Stimulated activated CD4-positive, alpha-beta T cell treated with anti-CD3 and anti-CD28 coated beads, Interleukin-1b, Interleukin-23, amount 100 ng/mL, for 24 hours (primary cell): ENCODE results near the gene PDZD2.
"Not testable (repeated sequence)": the region's sequence is repeated elsewhere in the genome, so short reads cannot be mapped to it uniquely, and the experiment has no call there.

Experiments
- DNase-seq, 4 experiments: peaks; one replicate each; pipeline ENCODE4 v3.0.0-alpha.2; 2020; ENCODE audit warnings: low read depth in 4 of 4, low spot score in 1 of 4

Gene PDZD2

DNA sequence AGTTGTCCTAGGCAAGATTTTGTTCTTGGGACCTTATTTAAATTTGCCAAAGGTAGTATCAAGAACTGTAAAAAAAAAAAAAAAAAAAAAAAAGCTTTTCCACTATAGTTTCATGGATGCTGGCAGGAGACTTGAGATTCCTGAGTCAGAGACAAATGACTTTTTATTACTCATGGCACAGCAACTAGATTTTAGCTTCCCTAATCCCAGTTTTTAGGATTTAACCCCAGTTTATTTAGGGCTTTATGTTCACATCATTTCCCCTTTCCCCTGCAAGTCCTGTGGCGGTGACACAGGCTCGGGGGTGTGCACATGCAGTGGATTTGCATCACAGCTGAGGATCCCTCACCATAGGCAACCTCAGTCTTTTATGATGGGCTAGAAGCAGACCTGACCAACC, 390.3 kb downstream of the PDZD2 start:
- DNase-seq = no peak

DNA sequence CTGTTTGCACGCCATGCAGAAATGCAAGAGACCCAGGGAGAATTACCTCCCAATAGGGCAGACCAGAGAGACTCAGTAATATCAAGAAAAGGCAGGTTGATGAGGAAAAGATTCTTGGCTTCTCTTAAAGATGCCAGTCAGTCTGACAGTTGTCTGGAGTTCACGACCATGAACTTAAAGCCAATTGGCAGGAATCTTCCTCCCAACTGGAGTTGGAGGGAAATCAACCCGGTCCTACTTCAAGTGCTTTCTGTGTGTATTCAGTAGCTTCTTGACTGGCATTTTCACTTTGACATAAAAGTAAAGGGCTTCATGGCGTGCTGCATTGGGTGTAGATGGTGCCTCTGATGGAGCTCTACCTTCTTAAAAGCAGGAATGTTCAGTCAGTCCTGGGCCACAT, 390.9 kb downstream of the PDZD2 start:
- no peak for DNase-seq

DNA sequence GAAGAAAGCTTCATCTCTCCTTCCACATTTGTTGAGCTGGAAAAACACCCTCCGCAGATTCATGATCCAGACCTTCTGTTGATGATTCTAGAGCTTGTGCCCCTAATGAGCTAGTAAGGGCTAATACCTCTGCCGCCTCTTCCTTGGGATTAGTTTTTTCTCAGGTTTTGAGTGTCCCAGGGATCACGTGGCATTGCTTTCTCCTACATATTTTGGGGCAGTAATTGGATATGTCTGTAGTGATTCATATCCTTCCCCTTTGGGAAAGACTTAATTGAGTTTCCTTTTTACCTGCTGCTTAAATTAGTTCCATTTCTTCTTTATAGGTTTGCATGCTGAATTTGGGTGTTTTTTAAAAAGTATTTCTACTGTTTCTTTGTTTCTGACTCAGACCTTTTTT, 391.3 kb downstream of the PDZD2 start:
- DNase-seq = no peak

DNA sequence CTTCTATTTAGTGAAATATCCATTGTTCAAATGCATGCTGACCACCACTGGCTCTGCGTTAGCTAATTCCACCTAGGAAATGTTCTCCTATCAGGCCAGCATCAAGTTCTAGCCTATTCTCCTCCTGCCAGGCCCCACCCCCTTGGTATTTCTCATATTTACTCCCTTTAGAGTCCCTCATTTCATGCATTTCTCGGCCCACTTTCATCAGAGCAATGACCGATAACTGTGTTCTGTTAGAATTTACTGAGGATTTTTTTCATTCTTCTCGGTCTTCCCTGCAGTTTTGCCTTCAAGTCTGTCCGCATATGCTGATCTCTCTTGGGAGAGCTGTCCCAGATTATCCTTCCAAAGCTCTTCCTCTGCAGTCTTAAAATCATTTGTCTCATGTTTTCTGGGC, 391.8 kb downstream of the PDZD2 start:
- no peak for DNase-seq

DNA sequence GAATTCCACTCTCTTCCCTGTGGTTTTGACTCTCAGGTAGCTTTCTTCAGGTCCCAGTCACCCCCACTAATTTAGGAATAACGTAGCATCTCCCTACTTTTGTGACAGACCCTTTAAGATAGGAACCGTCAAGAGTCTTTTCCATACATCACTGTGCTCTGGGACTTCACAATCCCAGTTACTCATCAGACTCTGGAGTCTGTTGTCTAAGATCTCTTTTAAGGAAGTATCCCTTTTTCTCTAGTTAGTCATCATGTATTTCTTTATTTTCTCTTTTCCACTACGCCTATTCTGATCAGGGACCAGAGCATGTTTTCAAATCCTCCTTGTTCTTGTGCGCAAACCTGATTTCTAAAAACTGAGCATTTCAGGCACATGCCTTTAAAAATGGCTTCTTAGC, 392.2 kb downstream of the PDZD2 start:
- DNase-seq = no peak

DNA sequence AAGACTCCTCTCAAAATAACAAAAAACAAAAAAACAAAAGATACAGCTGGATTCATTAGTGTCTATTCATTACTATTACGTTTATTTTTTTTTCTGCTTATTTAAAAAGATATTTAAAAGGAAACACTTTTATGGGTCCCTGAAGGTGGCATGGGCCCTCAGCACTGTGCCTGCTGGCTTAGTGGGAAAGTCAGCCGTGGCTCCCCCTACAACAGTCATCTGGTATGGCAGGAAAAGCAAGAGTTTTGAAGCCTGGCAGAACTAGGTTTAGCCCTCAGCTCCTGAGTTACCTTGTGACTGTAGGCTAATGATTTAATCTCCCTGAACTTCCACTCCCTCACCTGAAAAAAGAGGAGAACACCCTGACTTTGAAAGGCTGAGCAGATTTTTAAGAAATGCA, 399.6 kb downstream of the PDZD2 start:
- no peak for DNase-seq

DNA sequence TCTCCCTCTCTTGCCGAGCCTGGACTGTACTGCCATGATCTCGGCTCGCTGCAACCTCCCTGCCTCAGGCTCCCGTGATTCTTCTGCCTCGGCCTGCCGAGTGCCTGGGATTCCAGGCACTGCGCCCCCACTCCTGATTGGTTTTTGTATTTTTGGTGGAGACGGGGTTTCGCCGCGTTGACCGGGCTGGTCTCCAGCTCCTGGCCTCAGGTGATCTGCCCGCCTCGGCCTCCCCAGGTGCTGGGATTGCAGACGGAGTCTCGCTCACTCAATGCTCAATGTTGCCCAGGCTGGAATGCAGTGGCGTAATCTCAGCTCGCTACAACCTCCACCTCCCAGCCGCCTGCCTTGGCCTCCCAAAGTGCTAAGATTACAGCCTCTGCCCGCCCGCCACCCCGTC, 400.2 kb downstream of the PDZD2 start:
- DNase-seq = not testable (repeated sequence)

DNA sequence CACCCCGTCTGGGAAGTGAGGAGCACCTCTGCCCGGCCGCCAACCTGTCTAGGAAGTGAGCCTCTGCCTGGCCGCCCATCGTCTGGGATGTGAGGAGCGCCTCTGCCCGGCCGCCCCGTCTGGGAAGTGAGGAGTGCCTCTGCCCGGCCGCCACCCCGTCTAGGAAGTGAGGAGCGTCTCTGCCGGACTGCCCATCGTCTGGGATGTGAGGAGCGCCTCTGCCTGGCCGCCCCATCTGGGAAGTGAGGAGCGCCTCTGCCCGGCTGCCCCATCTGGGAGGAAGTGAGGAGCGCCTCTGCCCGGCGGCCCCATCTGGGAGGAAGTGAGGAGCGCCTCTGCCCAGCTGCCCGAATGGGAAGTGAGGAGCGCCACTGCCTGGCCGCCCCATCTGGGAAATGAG, 400.7 kb downstream of the PDZD2 start:
- not testable (repeated sequence) for DNase-seq

DNA sequence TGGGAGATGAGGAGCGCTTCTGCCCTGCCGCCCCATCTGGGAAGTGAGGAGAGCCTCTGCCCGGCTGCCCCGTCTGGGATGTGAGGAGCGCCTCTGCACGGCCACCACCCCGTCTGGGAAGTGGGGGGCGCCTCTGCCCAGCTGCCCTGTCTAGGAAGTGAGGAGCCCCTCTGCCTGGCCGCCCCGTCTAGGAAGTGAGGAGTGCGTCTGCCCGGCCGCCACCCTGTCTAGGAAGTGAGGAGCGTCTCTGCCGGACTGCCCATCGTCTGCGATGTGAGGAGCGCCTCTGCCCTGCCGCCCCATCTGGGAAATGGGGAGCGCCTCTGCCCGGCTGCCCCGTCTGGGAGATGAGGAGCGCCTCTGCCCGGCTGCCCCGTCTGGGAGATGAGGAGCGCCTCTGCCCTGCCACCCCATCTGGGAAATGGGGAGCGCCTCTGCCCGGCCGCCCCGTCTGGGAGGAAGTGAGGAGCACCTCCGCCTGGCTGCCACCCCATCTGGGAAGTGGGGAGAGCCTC, 401.3 kb downstream of the PDZD2 start:
- DNase-seq = not testable (repeated sequence)

DNA sequence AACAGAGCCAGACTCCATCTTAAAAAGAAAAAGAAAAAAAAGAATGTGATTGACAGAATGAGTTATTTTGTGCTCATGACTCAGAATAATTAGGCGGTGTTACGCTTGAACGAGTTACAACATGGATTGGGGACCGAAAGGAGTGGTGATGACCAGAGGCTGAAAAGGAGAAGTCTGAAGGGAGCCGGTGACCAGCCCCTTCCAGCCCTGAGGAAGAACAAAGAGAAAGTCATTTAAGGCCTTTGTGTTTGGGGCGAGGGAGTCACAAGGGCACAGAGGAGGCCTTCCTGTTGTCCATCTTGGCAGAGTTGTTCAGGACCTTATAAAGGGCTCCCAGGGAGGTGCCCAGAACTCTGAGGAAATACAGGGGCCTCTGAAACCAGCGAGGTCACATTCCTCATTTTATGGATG, 403.6 kb downstream of the PDZD2 start:
- no peak for DNase-seq

DNA sequence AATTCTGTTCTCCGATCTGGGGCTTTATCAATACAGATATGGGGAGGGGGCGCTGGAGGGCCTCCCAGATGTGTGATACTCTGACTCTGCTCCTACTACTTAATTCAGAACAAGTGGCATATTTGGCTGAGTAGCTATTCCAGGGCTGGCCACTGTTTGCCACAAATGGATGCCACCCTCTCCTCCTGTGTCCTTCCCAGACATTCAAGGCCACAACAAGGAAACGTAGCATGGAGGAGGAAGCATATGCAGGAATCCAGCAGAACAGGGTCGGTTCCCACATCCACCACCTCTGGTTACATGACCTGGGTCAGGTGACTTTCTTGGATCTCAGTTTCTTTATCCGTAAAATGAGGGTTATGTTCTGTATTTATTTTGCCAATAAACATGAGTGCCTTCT, 404.2 kb downstream of the PDZD2 start:
- DNase-seq = no peak

DNA sequence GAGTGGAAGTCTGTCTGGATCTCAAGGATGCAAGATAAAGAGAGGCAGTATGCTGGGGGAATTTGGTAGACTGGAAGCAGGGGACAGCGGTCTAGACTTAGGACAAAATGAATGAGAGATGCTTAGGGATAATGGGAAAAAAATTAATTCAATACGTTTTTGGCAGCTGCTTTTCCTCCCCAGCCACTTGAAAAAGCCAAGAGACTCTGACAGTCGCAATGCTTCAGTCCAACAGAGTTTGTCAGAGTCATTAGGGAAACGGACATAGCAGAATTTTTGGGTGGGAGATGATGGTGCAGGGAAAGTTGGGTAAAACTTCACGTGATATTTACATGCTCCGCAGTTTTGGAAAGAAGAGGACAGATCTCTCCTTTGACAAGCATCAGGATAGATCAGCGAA, 405.5 kb downstream of the PDZD2 start:
- no peak for DNase-seq

DNA sequence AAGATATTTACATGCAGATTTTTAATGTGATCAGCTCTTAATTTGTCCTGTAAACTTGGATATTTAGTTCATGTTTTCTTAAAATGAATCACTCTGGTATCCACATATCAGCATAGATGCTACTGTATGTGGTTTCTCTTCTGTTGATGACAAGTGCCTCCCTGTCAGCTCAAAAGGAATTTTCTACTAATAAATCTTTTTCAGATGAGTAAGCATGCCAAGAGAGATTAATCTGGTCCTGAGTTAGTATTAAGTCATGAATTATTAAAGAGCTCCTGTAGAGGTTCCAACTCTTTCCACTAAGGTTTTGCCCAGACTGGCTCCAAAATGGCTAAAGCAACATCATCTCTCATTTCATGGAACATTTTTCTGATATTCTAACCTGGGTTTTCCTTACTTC, 406.0 kb downstream of the PDZD2 start:
- DNase-seq = no peak

DNA sequence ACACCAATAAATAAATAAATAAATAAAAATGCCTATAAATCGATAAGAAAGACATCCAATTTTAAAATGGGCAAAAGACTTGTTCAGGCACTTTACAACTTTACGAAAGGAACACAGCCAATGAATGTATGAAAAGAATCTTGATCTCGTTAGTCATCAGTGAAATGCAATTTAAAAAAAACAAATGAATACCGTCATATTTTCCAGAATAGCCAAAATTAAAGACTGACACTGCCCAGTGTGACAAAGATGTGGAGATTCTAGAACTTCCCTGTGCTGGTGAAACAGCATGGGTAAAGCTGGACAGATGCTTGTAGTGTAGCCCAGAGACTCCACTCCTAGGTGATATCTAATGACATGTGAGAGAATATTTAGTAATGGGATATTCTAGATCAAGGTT, 408.1 kb downstream of the PDZD2 start:
- DNase-seq = no peak

DNA sequence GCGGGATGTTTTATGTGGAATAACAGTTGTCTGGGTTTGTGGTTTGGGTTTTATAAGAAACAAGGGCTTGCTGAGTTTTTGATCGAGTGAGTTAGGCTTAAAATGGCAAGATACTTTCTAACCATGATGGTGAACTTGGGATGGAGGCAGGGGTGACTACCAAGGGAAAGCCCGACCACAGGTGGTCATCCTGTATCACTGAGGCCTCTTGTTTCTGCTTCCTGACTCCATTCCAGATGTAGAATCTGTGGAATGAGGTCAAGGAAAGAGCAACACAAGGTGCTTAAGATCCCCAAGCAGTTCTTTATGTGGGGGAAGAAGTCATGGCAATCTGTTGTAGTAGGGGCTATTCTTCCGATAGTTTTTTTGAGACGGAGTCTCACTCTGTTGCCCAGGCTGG, 412.9 kb downstream of the PDZD2 start:
- DNase-seq = no peak

DNA sequence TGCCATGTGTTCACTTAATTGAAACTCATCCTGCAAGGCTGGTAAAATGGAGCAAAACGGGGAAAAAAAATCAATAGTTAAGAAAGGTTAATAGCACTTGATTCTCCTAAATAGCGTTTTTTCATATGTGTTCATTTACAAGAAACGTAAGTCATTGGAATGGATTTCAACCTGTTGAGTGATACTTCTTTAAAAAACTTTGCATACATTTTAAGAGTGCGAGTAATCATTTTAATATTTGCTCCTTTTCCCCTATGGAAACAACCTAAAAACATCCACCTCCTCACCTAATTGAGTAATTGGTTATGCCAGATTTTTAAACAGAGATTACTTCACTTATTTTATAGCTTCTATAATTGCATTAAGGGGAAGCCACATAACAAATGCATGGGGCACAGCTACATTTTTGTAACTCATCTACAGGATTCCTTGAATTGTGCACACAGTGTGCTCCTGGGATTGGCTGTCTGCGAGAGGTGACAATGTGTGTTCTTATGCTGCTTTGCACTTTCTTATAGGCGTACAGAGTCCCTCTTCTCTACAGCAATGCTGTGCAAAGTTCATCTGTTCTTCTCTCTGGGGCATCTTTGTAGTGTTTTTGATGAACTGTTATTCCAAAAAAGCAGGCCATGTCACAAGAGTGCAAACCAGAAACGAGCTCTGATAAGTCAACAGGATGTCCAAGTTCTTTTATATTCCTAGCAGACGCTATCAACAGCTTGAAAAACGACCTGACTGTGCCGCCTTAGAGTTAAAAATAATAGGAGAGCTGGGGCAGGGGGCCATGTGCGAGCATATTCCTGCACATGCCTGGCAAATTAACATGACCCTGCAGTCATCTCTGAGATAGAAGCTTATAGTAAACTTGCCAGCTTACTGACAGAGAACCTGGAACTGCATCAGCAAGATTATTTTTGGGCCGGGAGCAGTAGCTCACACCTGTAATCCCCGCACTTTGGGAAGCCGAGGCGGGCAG, 417.2 kb downstream of the PDZD2 start:
- DNase-seq = no peak

DNA sequence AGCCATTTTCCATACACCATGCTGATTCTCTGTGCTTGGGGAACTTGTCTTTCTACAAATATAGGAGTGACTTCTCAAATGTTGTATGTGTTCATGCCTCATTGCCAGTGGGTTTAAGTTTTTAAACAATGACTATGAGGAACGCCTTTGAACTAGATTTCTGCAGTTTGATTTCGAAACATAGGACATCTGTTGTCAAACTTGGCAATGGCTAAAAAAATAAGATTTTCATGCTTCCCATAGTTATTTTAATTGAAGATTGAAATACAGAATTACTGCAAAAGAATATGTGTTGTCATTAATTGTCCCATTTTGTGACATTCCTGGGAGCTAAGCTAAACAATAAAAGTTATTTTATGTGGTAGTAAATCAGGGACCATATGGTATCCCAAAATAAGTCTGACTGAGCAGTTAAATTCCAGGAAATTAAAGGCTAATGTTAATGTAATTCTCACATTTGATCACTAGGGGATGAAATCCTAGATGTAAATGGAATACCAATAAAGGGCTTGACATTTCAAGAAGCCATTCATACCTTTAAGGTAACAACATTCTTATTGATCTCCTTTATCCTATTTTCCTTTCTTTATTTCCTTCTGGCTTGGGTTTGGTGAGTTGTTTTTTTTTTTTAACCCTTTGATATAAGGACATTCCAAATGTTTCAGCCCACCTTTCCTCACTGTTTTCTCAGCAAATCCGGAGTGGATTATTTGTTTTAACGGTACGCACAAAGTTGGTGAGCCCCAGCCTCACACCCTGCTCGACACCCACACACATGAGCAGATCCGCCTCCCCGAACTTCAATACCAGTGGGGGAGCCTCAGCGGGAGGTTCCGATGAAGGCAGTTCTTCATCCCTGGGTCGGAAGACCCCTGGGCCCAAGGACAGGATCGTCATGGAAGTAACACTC, 418.5 kb downstream of the PDZD2 start:
- DNase-seq = no peak

DNA sequence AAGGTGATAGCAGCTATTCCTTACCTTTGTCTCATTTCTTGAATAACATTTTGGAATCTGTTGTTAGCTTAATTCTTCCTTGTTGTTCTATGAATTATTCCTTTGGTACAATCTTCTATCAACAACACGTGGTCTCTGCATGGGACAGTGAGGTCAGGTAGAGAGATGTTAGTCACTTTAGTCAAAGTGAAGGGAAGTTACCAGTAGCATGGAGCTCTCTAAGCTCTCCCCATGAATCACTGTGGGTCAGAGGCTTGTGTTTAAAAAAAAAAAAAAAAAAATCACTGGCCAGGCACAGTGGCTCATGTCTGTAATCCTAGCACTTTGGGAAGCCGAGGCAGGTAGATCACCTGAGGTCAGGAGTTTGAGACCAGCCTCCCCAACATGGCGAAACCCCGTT, 419.2 kb downstream of the PDZD2 start:
- no peak for DNase-seq

DNA sequence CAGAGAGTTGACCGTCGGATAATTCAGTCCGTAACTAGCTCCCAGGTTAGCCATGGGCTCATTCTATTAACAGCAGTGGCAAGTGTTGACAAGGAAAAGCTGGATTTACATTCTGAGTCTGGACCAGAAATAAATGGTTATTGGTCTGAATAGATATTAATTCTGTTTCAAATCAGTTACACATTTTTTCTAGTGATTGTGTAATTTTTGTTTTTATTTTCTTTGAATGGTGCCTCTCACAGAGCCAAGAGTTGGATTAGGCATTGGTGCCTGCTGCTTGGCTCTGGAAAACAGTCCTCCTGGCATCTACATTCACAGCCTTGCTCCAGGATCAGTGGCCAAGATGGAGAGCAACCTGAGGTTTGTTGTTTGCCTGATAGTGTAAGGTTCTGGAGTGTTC, 420.1 kb downstream of the PDZD2 start:
- no peak for DNase-seq

DNA sequence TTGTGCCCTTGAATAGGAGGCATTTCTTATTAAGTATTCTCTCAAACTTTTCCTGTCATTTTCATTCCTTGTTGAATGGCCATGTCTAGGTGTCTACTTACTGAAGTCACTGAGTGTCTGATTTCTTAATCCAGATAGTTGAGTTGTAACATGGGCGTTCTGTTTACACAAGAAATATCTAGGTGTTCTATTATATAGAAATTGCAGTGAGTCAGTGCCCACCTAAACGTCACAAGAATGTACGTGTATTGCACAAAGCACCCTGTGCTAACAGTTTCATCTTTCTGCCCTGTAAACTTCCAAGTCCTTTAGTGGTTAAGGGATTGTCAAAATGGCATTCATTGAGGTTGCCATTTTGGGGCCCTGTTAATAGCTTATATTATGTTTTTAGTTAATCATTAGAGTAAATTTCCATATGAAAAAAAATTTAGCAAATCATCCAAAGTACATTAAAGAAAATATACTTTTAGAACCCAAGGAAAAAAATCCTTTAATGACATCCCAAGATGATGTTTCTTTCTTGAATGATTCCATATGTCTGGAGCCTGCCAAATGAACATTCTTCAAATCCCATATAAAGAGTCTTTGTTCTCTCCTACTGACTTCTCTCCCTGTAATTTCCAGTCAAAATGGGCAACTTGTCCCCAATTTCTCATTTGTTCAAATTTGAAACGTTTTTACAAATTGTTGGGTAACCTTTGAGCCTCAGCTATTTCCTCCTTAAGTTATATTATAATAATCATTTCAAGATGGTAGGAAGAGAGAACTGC, 421.0 kb downstream of the PDZD2 start:
- DNase-seq = no peak

DNA sequence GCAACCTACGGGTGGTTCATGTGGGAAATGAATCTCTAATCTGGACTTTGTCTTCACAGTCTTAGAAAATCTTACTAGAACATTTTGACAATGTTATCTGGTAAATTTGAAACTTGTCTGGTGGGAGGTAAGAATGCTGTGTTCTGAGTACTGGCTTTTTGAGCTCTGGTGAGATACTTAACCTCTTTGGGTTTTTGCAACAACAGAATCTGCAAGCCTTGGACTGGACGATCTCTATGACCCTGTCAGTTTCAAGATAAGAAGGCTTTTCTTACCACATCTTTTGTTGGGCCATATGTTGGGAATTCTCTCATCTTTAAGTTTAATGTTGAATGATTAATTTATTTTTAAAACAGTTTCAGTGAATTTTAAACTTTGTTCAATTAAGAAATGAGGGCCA, 422.3 kb downstream of the PDZD2 start:
- no peak for DNase-seq
